Endothelial cell of umbilical vein (primary cell): ENCODE results near the gene MOK. TPM values are rescaled to one million over a fixed set of nuclear protein-coding genes. Genes with fewer than 3 reads are reported as not detected.
"Not testable (repeated sequence)": the region's sequence is repeated elsewhere in the genome, so short reads cannot be mapped to it uniquely, and the experiment has no call there.

ENCODE experiments used
- BruUV-seq: library from RNA; stranded (reverse); fragments of 400-500 nt; replicated peaks from 2 replicates; lab custom pipeline; 2021; lab: Mats Ljungman, UMichigan
- CTCF ChIA-PET: fragments of 300-600, 350-600 bp; sonication (Branson Sonifier 250); formaldehyde crosslinking; loops from one replicate; lab custom pipeline; 2021; ENCODE audit warnings: antibody characterized with exemption, inconsistent platforms; lab: Charles Lee
- POLR2A ChIA-PET: fragments of 300-600, 350-600 bp; sonication (Branson Sonifier 250); formaldehyde crosslinking; loops from one replicate; lab custom pipeline; 2021; ENCODE audit warnings: antibody characterized with exemption, inconsistent platforms; lab: Charles Lee
- DNase-seq: peaks from one replicate; pipeline ENCODE4 v3.0.0-alpha.2; 2011; ENCODE audit warnings: low read depth, low spot score
- FAIRE-seq: peaks from 2 replicates; lab custom pipeline; 2011; peaks lifted over from hg19 to GRCh38; lab: Jason Lieb, UNC
- H2AFZ ChIP-seq: 2 replicates; pipeline ENCODE4 v1.6.0; 2012; ENCODE audit warnings: low read depth, low read length, control low read depth, inconsistent platforms
- H3K27ac ChIP-seq: 2 replicates; pipeline ENCODE4 v1.5.1; 2011; ENCODE audit warnings: low read depth, mild to moderate bottlenecking, control low read depth, low read length, moderate library complexity; ENCODE audit not compliant: insufficient read depth
- H3K27me3 ChIP-seq, 2 experiments: 2 replicates each; pipeline versions ENCODE4 v1.6.0 to v1.6.1; 2011; ENCODE audit warnings: low read length in 2 of 2, mixed read lengths in 1 of 2; ENCODE audit not compliant: control insufficient read depth in 2 of 2, insufficient read depth in 2 of 2
- H3K36me3 ChIP-seq, 2 experiments: 2 replicates in 1 of 2; 3 replicates in 1 of 2; pipeline ENCODE4 v1.5.1; 2011; ENCODE audit warnings: low read length in 2 of 2, mild to moderate bottlenecking in 1 of 2, moderate library complexity in 1 of 2; ENCODE audit not compliant: control insufficient read depth in 2 of 2, insufficient read depth in 2 of 2; ENCODE audit errors: extremely low read depth in 1 of 2
- H3K4me1 ChIP-seq: 3 replicates; pipeline ENCODE4 v1.5.1; 2011; ENCODE audit warnings: mild to moderate bottlenecking, low read length; ENCODE audit not compliant: control insufficient read depth, insufficient read depth; ENCODE audit errors: extremely low read depth
- H3K4me2 ChIP-seq: 2 replicates; pipeline ENCODE4 v1.6.1; 2011; ENCODE audit warnings: low read length, control low read depth, mixed read lengths; ENCODE audit not compliant: insufficient read depth
- H3K4me3 ChIP-seq, 3 experiments: fragments of 200-600 bp in 1 of 3; sonication (generic), shearing (Covaris generic) in 1 of 3; replicated peaks in 1 of 3; 2 replicates each; pipeline ENCODE4 v1.5.1; 2011 to 2016; ENCODE audit warnings: control low read depth in 3 of 3, low read length in 3 of 3, mild to moderate bottlenecking in 2 of 3, inconsistent platforms in 1 of 3, low read depth in 1 of 3, moderate library complexity in 1 of 3; ENCODE audit not compliant: insufficient read depth in 1 of 3
- H3K79me2 ChIP-seq: 2 replicates; pipeline ENCODE4 v1.6.0; 2012; ENCODE audit warnings: low read length, inconsistent platforms; ENCODE audit not compliant: control insufficient read depth, insufficient read depth
- H3K9ac ChIP-seq: replicated peaks from 2 replicates; pipeline ENCODE3; 2011; ENCODE audit warnings: low read length, control low read depth; ENCODE audit not compliant: insufficient read depth; ENCODE audit errors: extremely low read depth
- H3K9me1 ChIP-seq: replicated peaks from 3 replicates; pipeline ENCODE4 v1.6.0; 2011; ENCODE audit warnings: mild to moderate bottlenecking, low read length; ENCODE audit not compliant: control insufficient read depth, insufficient read depth; ENCODE audit errors: extremely low read depth
- H3K9me3 ChIP-seq: replicated peaks from 2 replicates; pipeline ENCODE4 v1.5.1; 2012; ENCODE audit warnings: low read length, inconsistent platforms; ENCODE audit not compliant: control insufficient read depth, insufficient read depth
- H4K20me1 ChIP-seq: replicated peaks from 2 replicates; pipeline ENCODE3; 2011; ENCODE audit warnings: mild to moderate bottlenecking, low read length; ENCODE audit not compliant: control insufficient read depth, insufficient read depth; ENCODE audit errors: extremely low read depth
- CTCF ChIP-seq, 2 donors: IDR thresholded peaks; 1 replicate in 1 of 2; 2 replicates in 1 of 2; pipeline ENCODE4 v1.5.1; 2011; ENCODE audit warnings: low read length in 2 of 2, mild to moderate bottlenecking in 2 of 2, moderate library complexity in 2 of 2, control low read depth in 1 of 2, inconsistent platforms in 1 of 2, low read depth in 1 of 2; ENCODE audit not compliant: insufficient read depth in 1 of 2; ENCODE audit errors: extremely low read depth in 1 of 2
- EZH2 ChIP-seq: IDR thresholded peaks from 2 replicates; pipeline ENCODE4 v1.6.1; 2012; ENCODE audit warnings: borderline replicate concordance, low read depth, mild to moderate bottlenecking, moderate library complexity, low read length, inconsistent platforms; ENCODE audit not compliant: severe bottlenecking
- FOS ChIP-seq: IDR thresholded peaks from 2 replicates; pipeline ENCODE4 v1.6.1; 2011; ENCODE audit warnings: mild to moderate bottlenecking, low read length, moderate library complexity, borderline replicate concordance; ENCODE audit not compliant: insufficient read depth
- GATA2 ChIP-seq: IDR thresholded peaks from 2 replicates; pipeline ENCODE4 v1.7.0; 2011; ENCODE audit warnings: low read depth, mild to moderate bottlenecking, moderate library complexity, mixed read lengths, low read length; ENCODE audit not compliant: insufficient read length, insufficient read depth
- JUN ChIP-seq: IDR thresholded peaks from 2 replicates; pipeline ENCODE4 v1.6.1; 2011; ENCODE audit warnings: borderline replicate concordance, low read depth; ENCODE audit not compliant: insufficient read length, insufficient read depth
- MAX ChIP-seq: IDR thresholded peaks from 2 replicates; pipeline ENCODE4 v1.6.1; 2011; ENCODE audit not compliant: insufficient read depth, insufficient read length
- MYC ChIP-seq: IDR thresholded peaks from one replicate; pipeline ENCODE4 v1.6.1; 2011; ENCODE audit warnings: mild to moderate bottlenecking, low read depth, low read length
- POLR2A ChIP-seq: IDR thresholded peaks from 2 replicates; pipeline ENCODE4 v1.6.1; 2012; ENCODE audit warnings: low read depth, mild to moderate bottlenecking, control low read depth, low read length
- POLR2AphosphoS5 ChIP-seq: IDR thresholded peaks from 2 replicates; pipeline ENCODE4 v1.6.1; 2012; ENCODE audit warnings: low read depth, mild to moderate bottlenecking, control low read depth, low read length, moderate library complexity; ENCODE audit not compliant: insufficient read depth
- dilution Hi-C: fragments of 300-500 bp; cut with MboI; formaldehyde crosslinking; loops from one replicate; pipeline ENCODE4 v1.15.0; 2019; ENCODE audit warnings: low sequenced_read_pairs; ENCODE audit not compliant: extremely low pct_ligation_motif_present
- intact Hi-C: fragments of 100-400 bp; cut with micrococcal nuclease; formaldehyde crosslinking; loops from one replicate; pipeline ENCODE4 v1.10.0; 2022
- polyA plus RNA-seq, 4 experiments: library from polyadenylated mRNA; depleted of rRNA in 3 of 4; stranded (reverse) in 3 of 4; unstranded in 1 of 4; fragments of >200 nt; gene quantifications; 2 replicates each; pipeline versions ENCODE4 v1.2.1 to v1.2.3, GENCODE V29; 2011 to 2012; ENCODE audit warnings: missing spikeins in 1 of 4
- total RNA-seq: library from RNA; stranded (reverse); gene quantifications from 2 replicates; pipeline ENCODE4 v1.2.3, GENCODE V29; 2021

The MOK gene
- total and polyA plus RNA-seq, 2 donors (not counting 3 experiments of a cell fraction or from before 2014, with no cell fraction given), result 6.1 to 8.6 TPM

- no peak overlapping the region for H3K27ac ChIP-seq
- no peak for FAIRE-seq
- no peaks in the 10 kb centered on the region for H3K4me1 ChIP-seq
- no peaks in the 10 kb centered on the region for H3K9me1 ChIP-seq
- no peaks in the 10 kb centered on the region for H3K27me3 ChIP-seq
- peaks cover 0 to 8% of the 10 kb centered on the region in 2 experiments for H3K36me3 ChIP-seq
- dilution Hi-C loops, result no loop called here
- no peaks in the 10 kb centered on the region for H3K9me3 ChIP-seq
- no TSS peak for BruUV-seq
- no peaks in the 10 kb centered on the region for H3K79me2 ChIP-seq
- POLR2A ChIA-PET, result no interaction called here
- CTCF ChIA-PET, result no interaction called here
- no peak overlapping the region for H3K4me3 ChIP-seq
- H3K9ac ChIP-seq, result no peak overlapping the region
- intact Hi-C loops, result no loop called here
- no peak for DNase-seq
- no peak overlapping the region for H2AFZ ChIP-seq
- TF ChIP-seq EZH2 (no peak), POLR2A (no peak), POLR2AphosphoS5 (no peak), GATA2 (no peak), FOS (no peak), CTCF (IDR thresholded peaks at IDR 0.05; ENCODE audit: extremely low read depth in 1 of 2, insufficient read depth in 1 of 2, low read depth in 1 of 2, low read length in 2 of 2) (no peak), JUN (no peak), MAX (no peak), MYC (no peak)
- no peaks in the 10 kb centered on the region for H4K20me1 ChIP-seq
- H3K4me2 ChIP-seq, result no peak overlapping the region
Observed at GRCh38 chr14:102330806-102331205, 25.8 kb upstream of the MOK start.

- H3K27me3 ChIP-seq, H3K4me1 ChIP-seq, H3K36me3 ChIP-seq, intact Hi-C loops, H3K4me3 ChIP-seq, POLR2A ChIA-PET, H3K27ac ChIP-seq, dilution Hi-C loops, H3K4me2 ChIP-seq, H4K20me1 ChIP-seq, H3K9ac ChIP-seq, BruUV-seq, H3K9me3 ChIP-seq, H3K9me1 ChIP-seq, DNase-seq, CTCF ChIA-PET, FAIRE-seq, H3K79me2 ChIP-seq, H2AFZ ChIP-seq: not testable (repeated sequence)
Observed at GRCh38 chr14:102329381-102329780, 24.4 kb upstream of the MOK start.
